Measurements from ENCODE around the gene SEC14L3. TPM values are rescaled to one million over a fixed set of nuclear protein-coding genes. Genes with fewer than 3 reads are reported as not detected.

The SEC14L3 gene
- total and polyA plus RNA-seq, 10 of the 15 experiments (the other 5 are each of a cell fraction or from before 2014, with no cell fraction given), result 0.03 TPM; not detected in 9

- ChIA-PET SMC1A (ENCODE audit: uncharacterized antibody, unreplicated experiment) (no interaction called here), RAD21 (ENCODE audit: unreplicated experiment) (no interaction called here), POLR2A (no interaction called here), CTCF (interaction anchor here (0.9 to 1.0 kb wide), 2 partner anchors 35 to 192 kb away, joined by 3 read pairs; no protein-coding TSS in a partner anchor)
- no peak overlapping the region for H3K27ac ChIP-seq (ENCODE audit: control insufficient read depth, insufficient read depth)
- H3K4me3 ChIP-seq, result no peak overlapping the region
- in situ Hi-C loops (cut with MboI) (loop anchor here (5.0 kb wide), 1 partner anchor 88 kb away; no protein-coding TSS in a partner anchor), intact Hi-C loops (cut with micrococcal nuclease; ENCODE audit: unreplicated experiment) (loop anchor here (10.0 kb wide), 1 partner anchor 195 kb away; the partner anchor contains the start of gene CASTOR1)
- no peaks in the 10 kb centered on the region for H3K4me1 ChIP-seq (ENCODE audit: control insufficient read depth, insufficient read depth, low read length)
- DNase-seq (ENCODE audit: low read depth, low spot score) (no peak), FAIRE-seq (no peak), ATAC-seq (no peak)
- no peaks in the 10 kb centered on the region for H3K79me2 ChIP-seq (ENCODE audit: control insufficient read depth, insufficient read depth, low read length)
- 12% methylated on average over 2 of the region's 2 CpGs for WGBS (ENCODE audit: insufficient coverage, insufficient replicate concordance, low lambda C conversion rate, missing lambda C conversion rate)
- H3K9ac ChIP-seq (ENCODE audit: control insufficient read depth, insufficient read depth, low read length), result no peak overlapping the region
- peaks cover 0 to 1% of the 10 kb centered on the region in 2 experiments; a peak in 2 of 4 replicates for H3K27me3 ChIP-seq (replicated peaks in 1 of 2; ENCODE audit: control insufficient read depth in 2 of 2, insufficient read depth in 2 of 2, low read length in 1 of 2)
- H3K4me2 ChIP-seq (ENCODE audit: control insufficient read depth, insufficient read depth), result no peak overlapping the region
- TF ChIP-seq ZNF592 (IDR thresholded peaks at IDR 0.05) (no peak), IKZF2 (IDR thresholded peaks at IDR 0.05) (no peak), SP1 (IDR thresholded peaks at IDR 0.05; ENCODE audit: low read depth, low read length) (no peak), ZBTB40 (IDR thresholded peaks at IDR 0.05; ENCODE audit: borderline replicate concordance) (no peak), CEBPB (IDR thresholded peaks at IDR 0.05; ENCODE audit: borderline replicate concordance in 1 of 2, low read depth in 2 of 2, low read length in 2 of 2) (no peak), ETV6 (conservative IDR thresholded peaks at IDR 0.05 in 1 of 2, IDR thresholded peaks at IDR 0.05 in 1 of 2; ENCODE audit: borderline replicate concordance in 1 of 2, low read depth in 1 of 2) (no peak), EGR1 (IDR thresholded peaks at IDR 0.05; ENCODE audit: borderline replicate concordance in 1 of 2, low read depth in 2 of 2, low read length in 2 of 2) (no peak), POLR2A (IDR thresholded peaks at IDR 0.05; ENCODE audit: low read depth, low read length) (no peak), EZH2 (IDR thresholded peaks at IDR 0.05; ENCODE audit: borderline replicate concordance, control insufficient read depth, low read depth, low read length) (no peak), WRNIP1 (IDR thresholded peaks at IDR 0.05; ENCODE audit: borderline replicate concordance, low read depth, low read length) (no peak), POLR2AphosphoS2 (IDR thresholded peaks at IDR 0.05; ENCODE audit: low read depth, low read length) (no peak), BHLHE40 (IDR thresholded peaks at IDR 0.05; ENCODE audit: borderline replicate concordance in 1 of 2, low read depth in 2 of 2, low read length in 1 of 2) (no peak), JUNB (IDR thresholded peaks at IDR 0.05) (no peak), MEF2A (IDR thresholded peaks at IDR 0.05; ENCODE audit: insufficient read depth, low read depth, low read length) (no peak), RFX5 (IDR thresholded peaks at IDR 0.05; ENCODE audit: low read depth, low read length) (no peak), KAT2A (conservative IDR thresholded peaks at IDR 0.05; ENCODE audit: control insufficient read depth, low read depth, low read length) (no peak), SREBF2 (IDR thresholded peaks at IDR 0.05; ENCODE audit: low read length) (no peak)
- no TSS peak for BruUV-seq (replicated peaks)
- H2AFZ ChIP-seq (ENCODE audit: control insufficient read depth, low read depth, low read length), result no peak overlapping the region
- H3K9me3 ChIP-seq (replicated peaks; ENCODE audit: control insufficient read depth, insufficient read depth, low read length), result no peaks in the 10 kb centered on the region
- H4K20me1 ChIP-seq (ENCODE audit: control insufficient read depth, insufficient read depth), result no peaks in the 10 kb centered on the region; the same call in 1 of the 2 replicates
- no peaks in the 10 kb centered on the region for H3K36me3 ChIP-seq (ENCODE audit: control insufficient read depth in 2 of 2, insufficient read depth in 2 of 2, low read length in 1 of 2)
These were observed 8.2 kb upstream of the SEC14L3 start for GRCh38 chr22:30479981-30480380.

Measured in GM12878 (cell line).